H1 (cell line): Measurements from ENCODE around the gene SLC4A1. TPM values are rescaled to one million over a fixed set of nuclear protein-coding genes. Genes with fewer than 3 reads are reported as not detected.

ENCODE experiments used
- CTCF ChIA-PET: fragments of 300-600 bp; sonication (Branson Sonifier 250); formaldehyde crosslinking; loops from one replicate; lab custom pipeline; 2021; ENCODE audit not compliant: partially characterized antibody; lab: Charles Lee
- POLR2A ChIA-PET: fragments of 300-600 bp; sonication (Branson Sonifier 250); formaldehyde crosslinking; loops from one replicate; lab custom pipeline; 2021; ENCODE audit warnings: inconsistent platforms; ENCODE audit not compliant: partially characterized antibody; lab: Charles Lee
- DNase-seq, 2 experiments: peaks; one replicate each; pipeline versions ENCODE4 v3.0.0 to v3.0.0-alpha.2; 2010 to 2022; ENCODE audit warnings: low spot score in 2 of 2, low read depth in 1 of 2, mixed read lengths in 1 of 2
- FAIRE-seq: peaks from 2 replicates; lab custom pipeline; 2011; peaks lifted over from hg19 to GRCh38; lab: Jason Lieb, UNC
- H2AFZ ChIP-seq: 2 replicates; pipeline ENCODE4 v1.8.1; 2012; ENCODE audit warnings: low read length, inconsistent platforms
- H2AK5ac ChIP-seq: 2 replicates; pipeline ENCODE4 v1.6.1; 2013; ENCODE audit warnings: low read depth, low read length
- H2BK120ac ChIP-seq: replicated peaks from 2 replicates; pipeline ENCODE3; 2013; ENCODE audit warnings: low read depth, low read length, inconsistent platforms
- H2BK12ac ChIP-seq: 2 replicates; pipeline ENCODE4 v1.6.1; 2013; ENCODE audit warnings: low read depth, low read length
- H2BK15ac ChIP-seq: 2 replicates; pipeline ENCODE4 v1.6.1; 2013; ENCODE audit warnings: low read length
- H2BK20ac ChIP-seq: 2 replicates; pipeline ENCODE4 v1.6.1; 2013; ENCODE audit warnings: low read length
- H2BK5ac ChIP-seq: 2 replicates; pipeline ENCODE4 v1.6.1; 2013; ENCODE audit warnings: low read depth, low read length
- H3K14ac ChIP-seq: 2 replicates; pipeline ENCODE4 v1.6.1; 2013; ENCODE audit warnings: inconsistent platforms; ENCODE audit not compliant: insufficient read length
- H3K18ac ChIP-seq: 2 replicates; pipeline ENCODE4 v1.6.1; 2013; ENCODE audit warnings: low read length; ENCODE audit errors: extremely low read depth
- H3K23ac ChIP-seq: 2 replicates; pipeline ENCODE4 v1.6.1; 2013; ENCODE audit warnings: inconsistent platforms; ENCODE audit not compliant: insufficient read length
- H3K23me2 ChIP-seq: 2 replicates; pipeline ENCODE4 v1.6.1; 2013; ENCODE audit warnings: low read depth, low read length
- H3K27ac ChIP-seq: 2 replicates; pipeline ENCODE4 v1.6.1; 2011; ENCODE audit warnings: low read depth, low read length, inconsistent platforms
- H3K27me3 ChIP-seq, 4 experiments: replicated peaks in 1 of 4; 1 replicate in 1 of 4; 2 replicates in 3 of 4; pipeline versions ENCODE4 v1.6.1 to v1.8.1; 2011 to 2013; ENCODE audit warnings: low read length in 3 of 4, mild to moderate bottlenecking in 3 of 4, inconsistent platforms in 2 of 4, mixed read lengths in 2 of 4, moderate library complexity in 1 of 4; ENCODE audit not compliant: control insufficient read depth in 3 of 4, insufficient read depth in 3 of 4; ENCODE audit errors: extremely low read depth in 1 of 4
- H3K36me3 ChIP-seq, 4 experiments: 2 replicates each; pipeline versions ENCODE4 v1.6.1 to v1.8.1; 2011 to 2013; ENCODE audit warnings: mild to moderate bottlenecking in 4 of 4, low read length in 3 of 4, moderate library complexity in 2 of 4, control low read depth in 1 of 4, inconsistent platforms in 1 of 4; ENCODE audit not compliant: insufficient read depth in 4 of 4, control insufficient read depth in 2 of 4
- H3K4ac ChIP-seq: replicated peaks from 2 replicates; pipeline ENCODE3; 2013; ENCODE audit warnings: low read length, low read depth, mixed read lengths, inconsistent platforms; ENCODE audit not compliant: insufficient read length
- H3K4me1 ChIP-seq, 4 experiments: replicated peaks in 1 of 4; 1 replicate in 1 of 4; 2 replicates in 3 of 4; pipeline versions ENCODE4 v1.6.1 to v1.8.1; 2011 to 2013; ENCODE audit warnings: low read length in 3 of 4, inconsistent platforms in 2 of 4, mixed read lengths in 1 of 4; ENCODE audit not compliant: insufficient read depth in 4 of 4, control insufficient read depth in 3 of 4
- H3K4me2 ChIP-seq, 2 experiments: 2 replicates each; pipeline versions ENCODE4 v1.6.1 to v1.8.1; 2011 to 2013; ENCODE audit warnings: low read depth in 2 of 2, low read length in 2 of 2, control low read depth in 1 of 2, inconsistent platforms in 1 of 2, mild to moderate bottlenecking in 1 of 2; ENCODE audit not compliant: insufficient read depth in 1 of 2
- H3K4me3 ChIP-seq, 4 experiments: fragments of 200-600, 300-600 bp in 1 of 4; sonication (generic), shearing (Covaris generic), sonication (Bioruptor Twin) in 1 of 4; 2 replicates each; pipeline versions ENCODE4 v1.5.1 to v1.8.1; 2011 to 2016; ENCODE audit warnings: low read length in 4 of 4, low read depth in 3 of 4, control low read depth in 2 of 4, inconsistent platforms in 2 of 4, mild to moderate bottlenecking in 2 of 4, mixed read lengths in 1 of 4, moderate library complexity in 1 of 4; ENCODE audit not compliant: insufficient read depth in 2 of 4; ENCODE audit errors: extremely low read depth in 1 of 4
- H3K56ac ChIP-seq: replicated peaks from 2 replicates; pipeline ENCODE3; 2013; ENCODE audit warnings: low read depth, mild to moderate bottlenecking, mixed read lengths, low read length, inconsistent platforms; ENCODE audit not compliant: insufficient read length
- H3K79me1 ChIP-seq: 2 replicates; pipeline ENCODE4 v1.6.1; 2013; ENCODE audit warnings: low read depth, low read length, control low read depth
- H3K79me2 ChIP-seq, 2 experiments: 2 replicates each; pipeline versions ENCODE4 v1.6.1 to v1.8.1; 2012 to 2013; ENCODE audit warnings: low read length in 2 of 2, mild to moderate bottlenecking in 2 of 2, inconsistent platforms in 1 of 2; ENCODE audit not compliant: insufficient read depth in 2 of 2, control insufficient read depth in 1 of 2
- H3K9ac ChIP-seq, 4 experiments: replicated peaks in 1 of 4; 1 replicate in 1 of 4; 2 replicates in 3 of 4; pipeline versions ENCODE4 v1.6.1 to v1.8.1; 2011 to 2013; ENCODE audit warnings: low read depth in 3 of 4, low read length in 3 of 4, control low read depth in 2 of 4, mild to moderate bottlenecking in 2 of 4, moderate library complexity in 2 of 4, inconsistent platforms in 1 of 4; ENCODE audit errors: extremely low read depth in 1 of 4
- H3K9me3 ChIP-seq, 2 experiments: 2 replicates each; pipeline versions ENCODE4 v1.6.1 to v1.8.1; 2012 to 2013; ENCODE audit warnings: mild to moderate bottlenecking in 2 of 2, moderate library complexity in 2 of 2, control low read depth in 1 of 2, inconsistent platforms in 1 of 2, low read depth in 1 of 2, low read length in 1 of 2, mixed read lengths in 1 of 2; ENCODE audit not compliant: insufficient read depth in 2 of 2
- H4K20me1 ChIP-seq, 2 experiments: replicated peaks in 1 of 2; 2 replicates each; pipeline versions ENCODE3 to v1.8.1; 2011 to 2013; ENCODE audit warnings: inconsistent platforms in 2 of 2, low read length in 2 of 2, mild to moderate bottlenecking in 1 of 2; ENCODE audit not compliant: insufficient read depth in 2 of 2, control insufficient read depth in 1 of 2
- H4K5ac ChIP-seq: 2 replicates; pipeline ENCODE4 v1.6.1; 2013; ENCODE audit warnings: low read length, low read depth, mixed read lengths, inconsistent platforms; ENCODE audit not compliant: insufficient read length
- H4K8ac ChIP-seq: 2 replicates; pipeline ENCODE4 v1.8.0; 2013; ENCODE audit warnings: mild to moderate bottlenecking, moderate library complexity, low read length, inconsistent platforms; ENCODE audit not compliant: insufficient read depth; ENCODE audit errors: extremely low read depth
- H4K91ac ChIP-seq: replicated peaks from 2 replicates; pipeline ENCODE3; 2013; ENCODE audit warnings: low read length, mixed read lengths, inconsistent platforms; ENCODE audit not compliant: insufficient read length
- CBX8 ChIP-seq: fragments of 300-800, 300-1000 bp; sonication (generic); IDR thresholded peaks from 2 replicates; pipeline ENCODE4 v1.7.1; 2016; ENCODE audit warnings: low read depth, low read length, borderline replicate concordance
- KDM1A ChIP-seq: fragments of 200-600, 300-600 bp; sonication (generic); IDR thresholded peaks from 2 replicates; pipeline ENCODE4 v1.7.1; 2016; ENCODE audit warnings: mild to moderate bottlenecking, low read length, borderline replicate concordance
- RAD21 ChIP-seq, 2 experiments: IDR thresholded peaks in 1 of 2; conservative IDR thresholded peaks in 1 of 2; 2 replicates each; pipeline ENCODE4 v1.6.1; 2011; ENCODE audit warnings: low read depth in 2 of 2, low read length in 2 of 2, improper control_type of control experiment in 1 of 2, inconsistent platforms in 1 of 2, mild to moderate bottlenecking in 1 of 2, moderate library complexity in 1 of 2
- WGBS, 2 experiments: shearing (Covaris generic) in 1 of 2; methylation state at CpG; one replicate each; pipeline versions ENCODE4 v1.1.6 to v1.1.7; 2013 to 2015; ENCODE audit warnings: low lambda C conversion rate in 2 of 2, mixed read lengths in 2 of 2, inconsistent platforms in 1 of 2, low coverage in 1 of 2, missing lambda C conversion rate in 1 of 2; ENCODE audit not compliant: insufficient replicate concordance in 2 of 2, insufficient coverage in 1 of 2, insufficient read length in 1 of 2; ENCODE audit errors: extremely low coverage in 1 of 2, missing lambda C conversion rate in 1 of 2; 5-methylcytosine and 5-hydroxymethylcytosine counted together
- polyA plus RNA-seq, 7 experiments: library from polyadenylated mRNA; depleted of rRNA in 3 of 7; stranded (reverse) in 5 of 7; unstranded in 2 of 7; fragments of >200 nt in 5 of 7; fragments of 200-250 nt in 2 of 7; gene quantifications; 1 replicate in 5 of 7; 2 replicates in 1 of 7; 4 replicates in 1 of 7; pipeline versions ENCODE4 v1.2.1 to v1.2.3, GENCODE V29; 2011 to 2013; ENCODE audit warnings: missing spikeins in 2 of 7, mixed read lengths in 2 of 7
- total RNA-seq: library from RNA; stranded (reverse); fragmentation: NEBNext Ultra II Directional; extraction: Animal tissue kit (Norgen Biotek cat#: 25700); gene quantifications from 2 replicates; pipeline ENCODE4 v1.2.1, GENCODE V29; 2021

Gene SLC4A1
- total and polyA plus RNA-seq, 2 of the 8 experiments (the other 6 are each of a cell fraction or from before 2014, with no cell fraction given): 0.08 TPM; not detected in 1

GRCh38 chr17:44267165-44267455 lies 825 bp downstream of the SLC4A1 start:
- WGBS, 2 experiments: 88% methylated on average over 5 of the region's 5 CpGs; no CpG with 5 or more reads in 1 of the 2 experiments
- no peak overlapping the region for H2BK5ac ChIP-seq
- TF ChIP-seq KDM1A (peak; percentile 75; the same call in 1 of the 2 replicates), RAD21 (IDR thresholded peaks at IDR 0.05 in 1 of 2, conservative IDR thresholded peaks at IDR 0.05 in 1 of 2; ENCODE audit: low read depth in 2 of 2, low read length in 2 of 2) (no peak), CBX8 (no peak)
- TF ChIP-seq, all 59 proteins: peak for 1
- Histone ChIP-seq H3K4me1 (no peaks in the 10 kb centered on the region), H3K4ac (no peak overlapping the region), H3K9ac (no peak overlapping the region), H4K5ac (no peak overlapping the region), H4K8ac (no peak overlapping the region), H4K91ac (no peak overlapping the region), H2AFZ (no peak overlapping the region), H3K36me3 (no peaks in the 10 kb centered on the region), H3K4me3 (no peak overlapping the region), H3K27me3 (no peaks in the 10 kb centered on the region), H2BK15ac (no peak overlapping the region), H3K23ac (no peak overlapping the region), H3K18ac (no peak overlapping the region), H2BK120ac (no peak overlapping the region), H2AK5ac (no peak overlapping the region; the same call in 1 of the 2 replicates), H4K20me1 (no peaks in the 10 kb centered on the region), H2BK12ac (no peak overlapping the region), H3K27ac (no peak overlapping the region), H3K4me2 (no peak overlapping the region), H3K23me2 (no peaks in the 10 kb centered on the region), H3K79me1 (no peaks in the 10 kb centered on the region), H3K79me2 (no peaks in the 10 kb centered on the region), H3K9me3 (no peaks in the 10 kb centered on the region), H3K56ac (no peak overlapping the region), H2BK20ac (no peak overlapping the region), H3K14ac (no peak overlapping the region)
- POLR2A ChIA-PET: interaction anchor here (0.7 to 1.9 kb wide), 3 partner anchors 14 to 50 kb away, joined by 3 to 4 read pairs (median 3); no protein-coding TSS in a partner anchor
- CTCF ChIA-PET: interaction anchor here (1.0 to 1.5 kb wide), 5 partner anchors 11 to 87 kb away, joined by 3 to 4 read pairs (median 4); no protein-coding TSS in a partner anchor
- no peak for DNase-seq
- FAIRE-seq: no peak
